GM19397 (cell line): ENCODE data around the gene NOD2.
A peak's percentile ranks its signal among the peaks of the same experiment; 100 is the strongest.

Source experiments
- ATAC-seq: cut with Tn5 transposase; IDR thresholded peaks from one replicate; pipeline ENCODE4 v1.9.1; 2021; ENCODE audit warnings: mild to moderate bottlenecking, moderate library complexity; ENCODE audit not compliant: unreplicated experiment

NOD2 gene

DNA sequence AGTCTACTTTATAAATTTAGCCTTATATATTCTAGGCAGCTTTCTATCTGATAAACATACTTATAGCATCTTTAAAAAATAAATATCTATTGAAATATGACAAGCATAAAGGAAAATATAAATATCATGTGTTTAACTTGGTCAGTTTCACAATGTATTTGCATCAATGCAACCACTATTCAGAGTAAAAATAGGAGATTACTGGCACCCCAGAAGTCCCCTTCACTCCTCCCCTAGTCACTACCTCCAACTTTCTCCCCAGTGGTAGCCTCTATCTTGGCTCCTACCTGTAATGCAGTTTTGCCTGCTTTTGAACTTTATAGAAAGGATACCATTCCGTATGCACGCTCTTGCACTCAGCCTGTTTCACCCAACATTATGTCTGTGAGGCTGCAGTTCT lies 3.2 kb upstream of the NOD2 start:
- ATAC-seq: no peak

DNA sequence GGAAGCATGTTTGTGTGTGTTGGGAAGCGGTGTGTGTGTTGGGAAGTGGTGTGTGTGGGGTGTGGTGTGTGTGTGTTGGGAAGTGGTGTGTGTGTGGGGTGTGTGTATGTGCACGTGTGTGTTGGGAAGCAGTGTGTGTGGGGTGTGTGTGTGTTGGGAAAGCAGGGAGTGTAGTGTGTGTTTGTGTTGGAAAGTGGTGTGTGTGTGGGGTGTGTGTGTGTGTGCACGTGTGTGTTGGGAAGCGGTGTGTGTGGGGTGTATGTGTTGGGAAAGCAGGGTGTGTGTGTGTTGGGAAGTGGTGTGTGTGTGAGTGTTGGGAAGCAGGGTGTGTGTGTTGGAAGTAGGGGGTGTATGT lies 785 bp upstream of the NOD2 start:
- ATAC-seq: no peak

GRCh38 chr16:50694206-50694605 lies 800 bp downstream of the NOD2 start:
- peak; percentile 27 for ATAC-seq

DNA sequence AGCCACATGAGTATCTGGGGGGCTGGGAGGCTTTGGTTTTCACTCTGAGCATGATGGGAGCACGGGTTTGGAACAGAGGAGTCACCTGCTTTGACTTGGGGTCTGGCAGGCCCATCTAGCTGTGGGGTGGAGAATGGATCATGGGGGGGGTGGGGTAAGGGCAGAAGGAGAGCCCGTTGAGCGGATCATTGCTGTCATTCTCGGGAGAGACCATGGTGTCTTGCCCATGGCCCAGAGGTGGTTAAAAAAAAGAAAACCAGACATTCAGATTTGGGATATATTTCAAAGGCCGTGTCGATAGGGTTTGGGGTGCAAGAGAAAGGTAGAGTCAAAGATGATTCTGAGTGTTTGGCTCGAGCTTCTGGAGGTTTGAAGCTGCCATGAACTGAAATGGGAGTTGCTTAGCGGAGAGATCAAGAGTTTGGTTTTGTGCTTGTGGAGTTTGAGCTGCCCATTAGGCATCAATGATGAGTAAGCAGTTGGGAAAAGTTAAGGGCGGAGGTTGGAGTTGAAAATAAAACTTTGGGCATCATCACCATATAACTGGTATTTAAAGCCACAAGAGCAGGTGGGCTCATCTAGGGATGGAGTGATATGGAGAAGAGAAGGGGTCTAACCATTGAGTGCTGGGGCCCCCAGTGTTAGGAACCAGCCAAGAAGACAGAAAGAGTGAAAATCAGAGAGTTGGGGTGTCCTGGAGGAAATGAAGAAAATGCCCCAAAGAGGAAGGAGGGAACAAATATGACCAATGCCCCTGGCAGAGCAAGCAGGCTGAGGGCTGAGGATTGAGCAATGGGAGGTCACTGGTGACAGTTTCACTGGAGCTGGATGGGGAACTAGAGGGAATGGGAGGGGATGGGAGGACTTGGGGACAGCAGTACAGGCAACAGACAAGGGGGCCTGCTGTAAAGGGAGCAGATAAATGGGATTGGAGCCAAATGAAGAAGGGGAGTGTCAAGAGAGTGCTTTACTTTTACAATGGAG lies 1.9 kb downstream of the NOD2 start:
- no peak for ATAC-seq

DNA sequence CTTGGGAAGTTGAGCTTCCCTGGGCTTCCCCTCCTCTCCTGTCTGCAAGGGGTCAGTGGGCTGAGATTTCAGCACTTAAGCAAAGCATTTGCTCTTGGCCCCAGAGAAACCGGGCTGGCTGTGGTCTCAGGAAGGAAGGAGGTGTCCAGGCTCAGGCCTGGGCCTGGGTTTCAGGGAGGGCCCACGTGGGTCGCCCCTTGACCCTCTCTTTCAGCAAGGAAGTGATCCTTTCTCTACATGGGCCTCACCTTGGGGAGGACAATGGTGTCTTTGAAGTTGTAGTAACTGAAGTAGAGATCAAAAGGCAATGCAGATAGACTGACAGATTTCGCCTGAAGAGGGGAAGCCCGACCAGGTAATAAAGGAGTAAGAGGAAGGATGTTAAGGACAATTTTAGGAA lies 2.7 kb downstream of the NOD2 start:
- peak; percentile 14 for ATAC-seq

- ATAC-seq: peak; percentile 45
Observed at GRCh38 chr16:50696575-50697420, 3.4 kb downstream of the NOD2 start.

DNA sequence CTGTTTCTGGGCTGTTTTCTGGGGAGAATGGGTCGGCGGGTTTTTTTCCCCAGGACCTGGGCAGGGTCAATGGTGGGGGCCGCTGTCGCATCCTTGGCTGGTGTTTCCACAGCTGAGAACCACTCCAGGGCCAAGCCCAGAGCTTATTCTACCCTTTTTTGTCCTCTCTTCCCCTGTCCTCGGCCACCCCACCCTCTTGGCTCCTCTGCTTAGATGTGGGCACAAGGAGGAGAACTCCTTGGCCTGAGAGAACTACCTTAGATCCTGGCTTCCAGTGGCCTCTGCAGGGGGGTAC lies 4.0 kb downstream of the NOD2 start:
- no peak for ATAC-seq

- no peak for ATAC-seq
Observed at GRCh38 chr16:50697881-50698767, 4.7 kb downstream of the NOD2 start.

DNA sequence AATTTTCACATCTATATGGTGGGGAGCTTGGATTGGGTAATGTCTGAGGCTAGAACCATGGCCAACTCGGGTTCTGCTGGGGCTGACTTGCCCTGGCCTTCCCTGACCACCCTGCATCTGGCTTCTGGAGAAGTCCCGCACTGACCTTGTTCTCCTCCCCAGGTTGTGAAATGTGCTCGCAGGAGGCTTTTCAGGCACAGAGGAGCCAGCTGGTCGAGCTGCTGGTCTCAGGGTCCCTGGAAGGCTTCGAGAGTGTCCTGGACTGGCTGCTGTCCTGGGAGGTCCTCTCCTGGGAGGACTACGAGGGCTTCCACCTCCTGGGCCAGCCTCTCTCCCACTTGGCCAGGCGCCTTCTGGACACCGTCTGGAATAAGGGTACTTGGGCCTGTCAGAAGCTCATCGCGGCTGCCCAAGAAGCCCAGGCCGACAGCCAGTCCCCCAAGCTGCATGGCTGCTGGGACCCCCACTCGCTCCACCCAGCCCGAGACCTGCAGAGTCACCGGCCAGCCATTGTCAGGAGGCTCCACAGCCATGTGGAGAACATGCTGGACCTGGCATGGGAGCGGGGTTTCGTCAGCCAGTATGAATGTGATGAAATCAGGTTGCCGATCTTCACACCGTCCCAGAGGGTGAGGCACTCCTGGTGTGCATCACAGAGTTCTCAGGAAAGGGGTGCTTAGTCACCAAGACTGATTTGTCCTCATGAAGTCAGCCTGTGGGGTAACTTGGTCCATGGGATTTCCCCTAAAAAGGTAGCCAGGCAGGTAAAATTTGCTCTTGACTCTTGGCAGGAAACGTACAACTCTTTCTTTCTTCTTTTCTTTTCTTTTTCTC lies 6.1 kb downstream of the NOD2 start:
- no peak for ATAC-seq

DNA sequence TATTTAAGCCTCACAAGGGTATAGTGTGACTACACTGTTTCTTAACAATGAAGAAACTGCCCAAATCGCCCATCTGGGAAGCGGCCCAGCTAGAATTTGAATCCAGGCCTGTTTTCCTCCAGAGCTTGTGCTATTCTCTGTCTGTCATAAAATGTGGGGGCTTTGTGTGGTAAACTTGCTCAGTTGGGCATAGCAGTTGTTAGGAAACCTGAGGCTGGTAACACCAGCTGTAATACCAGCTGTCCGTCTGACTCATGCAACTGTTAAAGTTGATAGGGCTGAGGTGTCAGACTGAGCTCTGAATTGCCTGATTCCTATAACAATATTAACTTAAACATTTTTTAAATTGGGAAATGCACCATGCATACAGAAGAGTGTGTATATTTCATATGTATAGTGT lies 9.3 kb downstream of the NOD2 start:
- no peak for ATAC-seq

DNA sequence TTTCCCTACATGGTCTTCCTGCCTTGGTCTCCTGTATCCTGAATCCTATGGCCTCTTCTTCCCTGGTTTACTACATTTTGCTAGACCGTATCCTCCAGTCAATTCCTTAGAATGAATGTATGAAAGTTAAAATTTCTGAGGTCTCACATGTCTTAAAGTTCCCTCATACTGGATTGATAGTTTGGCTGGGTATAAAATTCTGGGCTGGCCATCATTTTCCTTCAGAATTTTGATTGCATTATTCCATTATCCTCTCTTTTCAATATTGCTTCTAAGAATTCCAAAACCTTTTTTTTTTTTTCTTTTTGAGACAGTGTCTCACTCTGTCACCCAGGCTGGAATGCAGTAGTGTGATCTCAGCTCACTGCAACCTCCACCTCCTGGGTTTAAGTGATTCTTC lies 10.8 kb downstream of the NOD2 start:
- ATAC-seq: no peak

DNA sequence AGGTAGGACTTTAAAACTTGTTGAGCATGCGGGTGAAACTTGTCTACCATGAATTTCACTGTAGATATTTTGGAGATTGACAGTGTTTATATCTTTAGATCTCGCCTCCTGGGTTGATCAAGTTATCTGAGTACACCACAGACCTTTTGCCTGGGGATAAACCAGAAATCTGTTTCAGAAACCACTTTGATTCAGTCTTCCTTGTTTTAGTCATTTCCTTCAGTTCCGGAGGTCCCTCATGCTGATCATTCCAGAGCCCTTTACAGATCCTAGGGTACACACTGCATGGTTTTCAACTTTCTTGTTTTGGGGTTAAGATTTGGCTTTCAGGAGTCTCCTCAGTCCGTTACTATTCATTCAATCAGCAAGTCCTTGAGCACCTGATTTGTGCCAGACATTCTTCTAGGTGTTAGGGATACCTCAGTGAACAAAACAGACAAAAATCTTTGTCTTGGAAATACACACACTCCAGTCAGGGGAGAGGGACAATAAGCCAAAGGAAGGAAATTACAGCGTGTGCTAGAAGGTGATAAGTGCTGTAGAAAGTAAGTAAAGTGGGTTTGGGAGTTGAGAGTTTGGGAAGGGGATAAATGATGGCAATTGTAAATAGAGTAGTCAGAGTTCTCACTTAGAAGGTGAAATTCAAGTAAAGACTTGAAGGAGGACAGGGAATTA lies 12.2 kb downstream of the NOD2 start:
- ATAC-seq: no peak

DNA sequence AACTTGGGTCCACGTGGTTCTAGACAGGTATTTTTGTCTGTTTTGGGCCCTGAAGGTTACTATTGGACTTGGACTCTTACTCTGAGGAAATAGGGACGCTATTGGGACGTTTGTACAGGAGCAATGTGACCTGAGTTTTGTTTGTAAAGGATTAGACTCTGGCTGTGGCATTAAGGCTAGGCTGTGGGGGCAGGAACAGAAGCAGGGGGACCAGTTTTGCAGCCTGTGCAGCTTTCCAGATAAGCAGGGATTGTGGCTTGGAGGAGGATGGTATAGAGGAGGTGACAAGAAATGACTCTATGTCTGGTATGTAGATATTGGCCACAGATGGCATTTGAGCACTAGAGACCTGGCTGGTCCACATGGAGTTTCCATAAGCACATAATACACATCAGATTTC lies 12.8 kb downstream of the NOD2 start:
- no peak for ATAC-seq

DNA sequence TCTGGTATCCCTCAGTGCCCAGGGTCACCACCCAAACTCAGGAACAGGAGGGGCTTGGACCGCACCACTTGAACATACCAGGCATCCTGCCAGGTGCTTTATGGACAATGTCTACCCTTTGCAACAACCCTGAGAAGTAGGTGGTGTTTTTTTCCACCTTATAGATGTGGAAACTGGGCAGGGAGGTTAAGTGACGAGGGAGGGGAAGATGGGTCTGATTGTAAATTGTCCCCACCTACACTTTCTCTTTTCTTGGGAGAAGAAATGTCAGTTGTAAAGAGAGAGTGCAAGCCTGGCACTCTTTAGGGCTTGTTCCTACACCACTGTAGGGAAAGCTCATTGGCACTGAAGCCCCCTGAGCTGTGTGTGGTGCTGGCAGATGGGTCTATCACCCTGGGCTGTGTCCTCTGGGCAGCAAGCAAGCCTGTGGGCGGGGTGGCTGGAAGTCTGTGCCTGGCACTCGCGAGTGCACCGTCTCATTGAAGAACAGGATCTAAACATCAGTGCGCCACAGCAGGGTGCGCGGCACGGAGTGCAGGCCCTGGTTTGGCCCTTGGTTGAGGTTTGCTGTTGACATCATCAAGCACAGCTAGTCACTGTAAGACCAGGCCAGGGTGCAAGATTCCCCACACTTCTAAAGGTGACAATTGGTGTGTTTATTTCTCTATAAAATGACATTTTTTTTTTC lies 15.1 kb downstream of the NOD2 start:
- no peak for ATAC-seq

DNA sequence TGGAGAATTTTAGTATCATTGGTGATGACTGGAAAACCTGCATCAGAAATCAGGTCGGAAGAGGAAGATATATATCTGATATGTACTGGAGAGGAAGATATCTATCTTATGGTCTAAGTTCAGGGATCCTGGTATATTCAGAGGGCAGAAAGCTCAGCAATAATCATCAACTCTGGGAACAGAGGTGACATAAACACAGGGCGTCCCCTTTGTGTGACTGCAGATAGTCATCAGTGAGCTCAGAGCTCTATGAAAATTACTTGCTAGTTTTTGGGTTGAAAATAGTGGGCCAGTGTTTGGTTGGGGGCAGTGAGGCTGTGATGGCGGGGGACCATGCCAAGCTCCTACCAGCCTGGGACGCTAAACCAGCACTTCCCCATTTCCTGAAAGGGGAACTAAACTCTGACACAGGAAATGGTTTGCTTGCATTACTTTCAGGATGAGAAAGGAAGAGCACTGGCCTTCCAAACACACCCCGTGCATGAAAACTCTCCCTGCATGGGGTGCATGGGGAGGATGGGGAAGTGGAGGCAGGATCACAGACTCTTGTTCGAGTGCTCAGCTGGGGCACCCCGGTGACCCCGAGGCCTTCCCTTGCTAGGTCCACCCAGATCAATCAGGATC lies 15.8 kb downstream of the NOD2 start:
- no peak for ATAC-seq

DNA sequence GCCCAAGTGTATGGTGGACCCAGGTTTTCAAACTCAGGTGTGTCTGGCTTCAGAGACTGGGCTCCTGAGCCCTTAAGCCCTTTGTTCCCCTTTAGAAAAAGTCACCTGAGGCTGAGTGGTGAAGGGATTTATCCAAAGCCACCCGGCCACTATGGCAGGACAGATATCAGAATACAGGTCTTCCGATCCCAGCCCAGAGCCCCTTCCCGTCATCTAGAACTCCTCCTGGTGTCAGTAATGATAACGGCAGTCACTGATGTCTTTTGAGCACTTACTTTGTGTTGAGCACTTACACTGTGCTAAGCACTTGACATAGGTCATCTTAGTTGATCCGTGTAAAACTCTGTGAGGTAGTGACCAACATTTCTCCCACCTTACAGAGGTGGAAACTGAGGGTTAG lies 16.6 kb downstream of the NOD2 start:
- ATAC-seq: no peak

GRCh38 chr16:50711040-50711439 lies 17.6 kb downstream of the NOD2 start:
- ATAC-seq: no peak

DNA sequence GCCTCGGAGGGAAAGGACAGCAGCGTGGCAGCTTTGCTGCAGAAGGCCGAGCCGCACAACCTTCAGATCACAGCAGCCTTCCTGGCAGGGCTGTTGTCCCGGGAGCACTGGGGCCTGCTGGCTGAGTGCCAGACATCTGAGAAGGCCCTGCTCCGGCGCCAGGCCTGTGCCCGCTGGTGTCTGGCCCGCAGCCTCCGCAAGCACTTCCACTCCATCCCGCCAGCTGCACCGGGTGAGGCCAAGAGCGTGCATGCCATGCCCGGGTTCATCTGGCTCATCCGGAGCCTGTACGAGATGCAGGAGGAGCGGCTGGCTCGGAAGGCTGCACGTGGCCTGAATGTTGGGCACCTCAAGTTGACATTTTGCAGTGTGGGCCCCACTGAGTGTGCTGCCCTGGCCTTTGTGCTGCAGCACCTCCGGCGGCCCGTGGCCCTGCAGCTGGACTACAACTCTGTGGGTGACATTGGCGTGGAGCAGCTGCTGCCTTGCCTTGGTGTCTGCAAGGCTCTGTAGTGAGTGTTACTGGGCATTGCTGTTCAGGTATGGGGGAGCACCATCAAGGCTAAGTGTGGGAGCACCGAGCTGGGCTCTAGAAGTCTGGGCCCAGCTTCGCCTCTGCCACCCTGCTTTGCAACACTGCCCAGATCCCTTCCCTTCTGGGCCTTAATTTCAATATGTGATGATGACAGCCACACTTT lies 18.6 kb downstream of the NOD2 start:
- no peak for ATAC-seq
